Karpas-422 (cell line): ENCODE results near the gene ZFYVE19. TPM values are rescaled to one million over a fixed set of nuclear protein-coding genes. Genes with fewer than 3 reads are reported as not detected.
A peak's percentile ranks its signal among the peaks of the same experiment; 100 is the strongest.

Experiments
- DNase-seq: peaks from one replicate; pipeline ENCODE4 v3.0.0-alpha.2; 2015
- H2AFZ ChIP-seq: fragments of 200-600 bp; sonication (generic); 2 replicates; pipeline ENCODE4 v1.6.1; 2014; ENCODE audit warnings: antibody characterized with exemption, low read length, mixed read lengths
- H3K27ac ChIP-seq: fragments of 200-600 bp; sonication (generic); 2 replicates; pipeline ENCODE4 v1.5.1; 2014; ENCODE audit warnings: mild to moderate bottlenecking, low read length, moderate library complexity
- H3K27me3 ChIP-seq: fragments of 200-600 bp; sonication (generic); 2 replicates; pipeline ENCODE4 v1.6.1; 2014; ENCODE audit warnings: low read length, mixed read lengths
- H3K36me3 ChIP-seq: fragments of 200-600 bp; sonication (generic); 2 replicates; pipeline ENCODE4 v1.6.1; 2014; ENCODE audit warnings: low read length, mixed read lengths; ENCODE audit not compliant: insufficient read depth
- H3K4me1 ChIP-seq: fragments of 200-600 bp; sonication (generic); 2 replicates; pipeline ENCODE4 v1.6.1; 2014; ENCODE audit warnings: mild to moderate bottlenecking, low read length, mixed read lengths
- H3K4me2 ChIP-seq: fragments of 200-600 bp; sonication (generic); 2 replicates; pipeline ENCODE4 v1.6.1; 2014; ENCODE audit warnings: low read length, low read depth, mild to moderate bottlenecking; ENCODE audit not compliant: poor library complexity, severe bottlenecking
- H3K4me3 ChIP-seq: fragments of 200-600 bp; sonication (generic); 2 replicates; pipeline ENCODE4 v1.5.1; 2014; ENCODE audit warnings: mild to moderate bottlenecking, antibody characterized with exemption, low read length, mixed read lengths
- H3K79me2 ChIP-seq: fragments of 200-600 bp; sonication (generic); 2 replicates; pipeline ENCODE4 v1.6.1; 2014; ENCODE audit warnings: mild to moderate bottlenecking, low read length, mixed read lengths
- H3K9ac ChIP-seq: fragments of 200-600 bp; sonication (generic); 2 replicates; pipeline ENCODE4 v1.6.0; 2014; ENCODE audit warnings: low read length
- H3K9me2 ChIP-seq: fragments of 200-600 bp; sonication (generic), shearing (Covaris generic); replicated peaks from 2 replicates; pipeline ENCODE4 v1.6.0; 2014; ENCODE audit warnings: mild to moderate bottlenecking, low read length, moderate library complexity; ENCODE audit not compliant: insufficient read depth
- H3K9me3 ChIP-seq: fragments of 300-700, 200-600 bp; sonication (generic); 2 replicates; pipeline ENCODE4 v1.6.1; 2014; ENCODE audit warnings: low read length, mixed read lengths
- H4K20me1 ChIP-seq: fragments of 200-600 bp; sonication (generic); 2 replicates; pipeline ENCODE4 v1.6.1; 2014; ENCODE audit warnings: mild to moderate bottlenecking, antibody characterized with exemption, low read length, low read depth; ENCODE audit not compliant: insufficient read depth
- total RNA-seq: library from RNA; depleted of rRNA; stranded (reverse); fragments of >200 nt; shearing (Covaris generic); gene quantifications from 2 replicates; pipeline ENCODE4 v1.2.3, GENCODE V29; 2014; ENCODE audit warnings: low replicate concordance

The ZFYVE19 gene
- total RNA-seq, 1 experiment from 2014 or later: 14.5 TPM

- no peak overlapping the region for H2AFZ ChIP-seq
- no peak for DNase-seq
- H3K4me1 ChIP-seq: peaks cover 55% of the 10 kb centered on the region
- no peak overlapping the region for H3K27ac ChIP-seq
- H3K4me3 ChIP-seq: no peak overlapping the region
- H3K9me3 ChIP-seq: no peaks in the 10 kb centered on the region
- H3K9ac ChIP-seq: no peak overlapping the region
- peaks cover 6% of the 10 kb centered on the region; the same call in 1 of the 2 replicates for H4K20me1 ChIP-seq
- peaks cover 6% of the 10 kb centered on the region for H3K36me3 ChIP-seq
- no peak overlapping the region for H3K4me2 ChIP-seq
- H3K79me2 ChIP-seq: no peaks in the 10 kb centered on the region; the same call in 1 of the 2 replicates
- no peaks in the 10 kb centered on the region for H3K27me3 ChIP-seq
- H3K9me2 ChIP-seq: no peaks in the 10 kb centered on the region
Observed at GRCh38 chr15:40772014-40772413, 34.9 kb upstream of the ZFYVE19 start.

GRCh38 chr15:40773496-40773895, 33.4 kb upstream of the ZFYVE19 start:
- Histone ChIP-seq H3K9me2 (no peaks in the 10 kb centered on the region), H3K79me2 (no peaks in the 10 kb centered on the region), H3K4me1 (peaks cover 40% of the 10 kb centered on the region), H3K27ac (no peak overlapping the region), H2AFZ (no peak overlapping the region), H3K4me3 (no peak overlapping the region), H3K4me2 (no peak overlapping the region), H3K9ac (no peak overlapping the region), H3K36me3 (peaks cover 3% of the 10 kb centered on the region; the same call in 1 of the 2 replicates), H3K27me3 (no peaks in the 10 kb centered on the region), H3K9me3 (no peaks in the 10 kb centered on the region), H4K20me1 (peaks cover 6% of the 10 kb centered on the region; the same call in 1 of the 2 replicates)
- no peak for DNase-seq

GRCh38 chr15:40773902-40774301, 33.0 kb upstream of the ZFYVE19 start:
- Histone ChIP-seq H3K4me3 (no peak overlapping the region), H4K20me1 (peaks cover 6% of the 10 kb centered on the region; the same call in 1 of the 2 replicates), H3K36me3 (peaks cover 3% of the 10 kb centered on the region; the same call in 1 of the 2 replicates), H3K9me3 (no peaks in the 10 kb centered on the region), H3K4me2 (no peak overlapping the region), H3K4me1 (peaks cover 36% of the 10 kb centered on the region), H3K9me2 (no peaks in the 10 kb centered on the region), H3K27me3 (no peaks in the 10 kb centered on the region), H3K79me2 (no peaks in the 10 kb centered on the region), H3K27ac (no peak overlapping the region), H3K9ac (no peak overlapping the region), H2AFZ (no peak overlapping the region)
- no peak for DNase-seq

- Histone ChIP-seq H3K9me2 (no peaks in the 10 kb centered on the region), H2AFZ (no peak overlapping the region), H3K79me2 (no peaks in the 10 kb centered on the region), H3K27ac (no peak overlapping the region), H3K4me1 (peaks cover 27% of the 10 kb centered on the region), H3K4me2 (no peak overlapping the region), H3K9ac (no peak overlapping the region), H3K4me3 (no peak overlapping the region), H3K36me3 (peaks cover 3% of the 10 kb centered on the region; the same call in 1 of the 2 replicates), H4K20me1 (peaks cover 6% of the 10 kb centered on the region; the same call in 1 of the 2 replicates), H3K27me3 (no peaks in the 10 kb centered on the region), H3K9me3 (no peaks in the 10 kb centered on the region)
- DNase-seq: no peak
Observed at GRCh38 chr15:40775007-40775406, 31.9 kb upstream of the ZFYVE19 start.

GRCh38 chr15:40775740-40776536, 31.0 kb upstream of the ZFYVE19 start:
- Histone ChIP-seq H3K9me2 (no peaks in the 10 kb centered on the region), H3K36me3 (peaks cover 3% of the 10 kb centered on the region; the same call in 1 of the 2 replicates), H3K27ac (no peak overlapping the region), H3K4me1 (peaks cover 18% of the 10 kb centered on the region), H3K9me3 (no peaks in the 10 kb centered on the region), H3K4me3 (no peak overlapping the region), H4K20me1 (peaks cover 6% of the 10 kb centered on the region; the same call in 1 of the 2 replicates), H3K4me2 (no peak overlapping the region), H3K9ac (no peak overlapping the region), H3K27me3 (no peaks in the 10 kb centered on the region), H2AFZ (no peak overlapping the region), H3K79me2 (no peaks in the 10 kb centered on the region)
- DNase-seq: no peak

- no peak overlapping the region for H3K4me3 ChIP-seq
- peaks cover 11% of the 10 kb centered on the region for H3K4me1 ChIP-seq
- H3K9me2 ChIP-seq: no peaks in the 10 kb centered on the region
- H3K4me2 ChIP-seq: no peak overlapping the region
- no peak overlapping the region for H3K27ac ChIP-seq
- peaks cover 6% of the 10 kb centered on the region; the same call in 1 of the 2 replicates for H4K20me1 ChIP-seq
- peaks cover 3% of the 10 kb centered on the region; the same call in 1 of the 2 replicates for H3K36me3 ChIP-seq
- no peak overlapping the region for H3K9ac ChIP-seq
- DNase-seq: no peak
- no peaks in the 10 kb centered on the region for H3K9me3 ChIP-seq
- H3K27me3 ChIP-seq: no peaks in the 10 kb centered on the region
- no peak overlapping the region for H2AFZ ChIP-seq
- no peaks in the 10 kb centered on the region for H3K79me2 ChIP-seq
Observed at GRCh38 chr15:40776537-40777141, 30.2 kb upstream of the ZFYVE19 start.

- H3K9ac ChIP-seq: no peak overlapping the region
Observed at GRCh38 chr15:40782609-40783227, 24.2 kb upstream of the ZFYVE19 start.

GRCh38 chr15:40785164-40785563, 21.7 kb upstream of the ZFYVE19 start:
- Histone ChIP-seq H3K4me3 (no peak overlapping the region), H2AFZ (no peak overlapping the region), H3K4me2 (no peak overlapping the region), H3K9ac (no peak overlapping the region), H3K9me2 (no peaks in the 10 kb centered on the region), H4K20me1 (peaks cover 24% of the 10 kb centered on the region), H3K27ac (no peak overlapping the region), H3K4me1 (peaks cover 9% of the 10 kb centered on the region), H3K79me2 (peaks cover 4% of the 10 kb centered on the region; the same call in 1 of the 2 replicates), H3K36me3 (no peaks in the 10 kb centered on the region), H3K27me3 (no peaks in the 10 kb centered on the region), H3K9me3 (no peaks in the 10 kb centered on the region)
- DNase-seq: no peak

More at GRCh38 chr15:40782609-40783227, 24.2 kb upstream of the ZFYVE19 start:
- Histone ChIP-seq H3K79me2 (peaks cover 4% of the 10 kb centered on the region; the same call in 1 of the 2 replicates), H3K27me3 (no peaks in the 10 kb centered on the region), H4K20me1 (peaks cover 16% of the 10 kb centered on the region), H3K4me3 (no peak overlapping the region), H3K4me1 (peaks cover 9% of the 10 kb centered on the region), H3K9me2 (no peaks in the 10 kb centered on the region), H3K4me2 (no peak overlapping the region), H3K27ac (no peak overlapping the region), H3K36me3 (no peaks in the 10 kb centered on the region), H2AFZ (no peak overlapping the region), H3K9me3 (no peaks in the 10 kb centered on the region)
- peak; percentile 91 for DNase-seq
